ENCODE measurements around the gene MAP7D3. TPM values are rescaled to one million over a fixed set of nuclear protein-coding genes. Genes with fewer than 3 reads are reported as not detected.

Gene MAP7D3
- total and polyA plus RNA-seq, 12 donors, result 5.9 to 14.9 (median 7.9) TPM

DNA sequence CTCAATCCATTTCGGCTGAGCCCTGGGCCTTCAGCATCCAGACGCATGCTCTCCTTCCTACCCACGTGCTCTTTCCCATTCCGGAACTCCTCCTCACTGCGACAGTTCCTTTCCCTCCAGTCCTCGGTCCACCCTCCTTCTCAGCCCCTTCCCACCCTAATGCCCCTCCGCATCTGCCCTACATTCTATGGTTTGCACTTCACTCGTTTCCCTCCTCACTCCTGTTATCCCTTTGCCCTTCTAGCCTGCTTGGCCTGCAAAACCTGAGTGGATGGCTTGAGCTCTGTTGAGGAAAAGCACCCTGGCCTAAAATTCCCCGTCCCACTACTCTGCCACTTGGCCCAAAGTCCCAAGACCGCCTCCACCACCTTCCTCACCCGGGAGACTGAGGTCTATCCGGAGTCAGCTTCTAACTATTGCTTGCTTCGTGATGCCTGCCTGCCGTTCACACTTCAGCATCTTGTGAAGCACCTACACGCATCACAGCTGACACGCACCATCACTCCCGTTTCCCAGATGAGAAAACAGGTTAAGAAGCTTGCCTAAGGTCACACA, 38.6 kb downstream of the MAP7D3 start:
- no peak for TF ChIP-seq POLR2A (IDR thresholded peaks at IDR 0.05)
- no peak for TF ChIP-seq CTCF (IDR thresholded peaks at IDR 0.05)
- intact Hi-C loops (cut with DNase I), result no loop called here
- Histone ChIP-seq H3K36me3 (replicated peaks in 1 of 2) (no peaks in the 10 kb centered on the region), H3K27ac (peak overlapping the region in 1 of 5 donors; percentile 5), H3K9me3 (replicated peaks in 1 of 3) (no peaks in the 10 kb centered on the region), H3K4me1 (replicated peaks in 1 of 2) (no peaks in the 10 kb centered on the region), H3K4me3 (no peak overlapping the region), H3K27me3 (peaks cover under 1% of the 10 kb centered on the region)
- DNase-seq, result no peak
- WGBS, 4 donors, result 78 to 95% (median 87%) methylated on average over 14 to 17 of the region's 17 CpGs

GRCh38 chrX:136211766-136212556, 39.2 kb downstream of the MAP7D3 start:
- H3K9me3 ChIP-seq (replicated peaks in 1 of 3), result no peaks in the 10 kb centered on the region
- TF ChIP-seq POLR2A (IDR thresholded peaks at IDR 0.05), result no peak
- no peak for TF ChIP-seq CTCF (IDR thresholded peaks at IDR 0.05)
- DNase-seq, result no peak
- no peaks in the 10 kb centered on the region for H3K4me1 ChIP-seq (replicated peaks in 1 of 2)
- 75 to 86% (median 83%) methylated on average over 6 to 11 of the region's 11 CpGs for WGBS, 4 donors
- H3K4me3 ChIP-seq, result no peak overlapping the region
- intact Hi-C loops (cut with DNase I), result no loop called here
- peaks cover 8% of the 10 kb centered on the region for H3K27me3 ChIP-seq
- no peaks in the 10 kb centered on the region for H3K36me3 ChIP-seq (replicated peaks in 1 of 2)
- H3K27ac ChIP-seq, result peak overlapping the region in 1 of 5 donors; percentile 5

- Histone ChIP-seq H3K27ac (no peak overlapping the region), H3K36me3 (replicated peaks in 1 of 2) (peaks cover 0 to 4% of the 10 kb centered on the region in 2 donors), H3K4me1 (replicated peaks in 1 of 2) (no peaks in the 10 kb centered on the region), H3K9me3 (replicated peaks in 1 of 3) (no peaks in the 10 kb centered on the region), H3K27me3 (peaks cover 11% of the 10 kb centered on the region), H3K4me3 (no peak overlapping the region)
- TF ChIP-seq CTCF (IDR thresholded peaks at IDR 0.05), result no peak
- DNase-seq, result no peak
- intact Hi-C loops (cut with DNase I), result no loop called here
- 61 to 86% (median 71%) methylated on average over 5 of the region's 5 CpGs for WGBS, 4 donors
Measured at GRCh38 chrX:136210806-136211205, 40.4 kb downstream of the MAP7D3 start.

DNA sequence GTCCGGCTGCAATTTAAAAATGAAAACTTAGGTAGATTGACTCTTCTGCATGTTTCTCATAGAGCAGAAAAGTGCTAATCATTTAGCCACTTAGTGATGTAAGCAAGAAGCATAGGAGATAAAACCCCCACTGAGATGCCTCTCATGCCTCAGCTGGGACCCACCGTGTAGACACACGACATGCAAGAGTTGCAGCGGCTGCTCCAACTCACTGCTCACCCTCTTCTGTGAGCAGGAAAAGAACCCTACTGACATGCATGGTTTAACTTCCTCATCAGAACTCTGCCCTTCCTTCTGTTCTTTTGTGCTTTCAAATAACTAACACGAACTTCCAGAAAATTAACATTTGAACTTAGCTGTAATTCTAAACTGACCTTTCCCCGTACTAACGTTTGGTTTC, 41.0 kb downstream of the MAP7D3 start:
- WGBS, 4 donors, result 63 to 68% (median 66%) methylated on average over 5 to 7 of the region's 7 CpGs
- no peak overlapping the region for H3K27ac ChIP-seq
- H3K9me3 ChIP-seq (replicated peaks in 1 of 3), result no peaks in the 10 kb centered on the region
- no peak overlapping the region for H3K4me3 ChIP-seq
- TF ChIP-seq CTCF (IDR thresholded peaks at IDR 0.05) (no peak), POLR2A (IDR thresholded peaks at IDR 0.05) (no peak)
- no peaks in the 10 kb centered on the region for H3K4me1 ChIP-seq (replicated peaks in 1 of 2)
- DNase-seq, result no peak
- intact Hi-C loops (cut with DNase I), result no loop called here
- peaks cover 11% of the 10 kb centered on the region for H3K27me3 ChIP-seq
- peaks cover 0 to 4% of the 10 kb centered on the region in 2 donors for H3K36me3 ChIP-seq (replicated peaks in 1 of 2)
